Fibroblast of upper back skin (primary cell): ENCODE data around the gene SYMPK.
A peak's percentile ranks its signal among the peaks of the same experiment; 100 is the strongest.
"Not testable (repeated sequence)": the region's sequence is repeated elsewhere in the genome, so short reads cannot be mapped to it uniquely, and the experiment has no call there.

Source experiments
- DNase-seq: peaks from one replicate; pipeline ENCODE4 v3.0.0-alpha.2; 2013

The SYMPK gene

DNA sequence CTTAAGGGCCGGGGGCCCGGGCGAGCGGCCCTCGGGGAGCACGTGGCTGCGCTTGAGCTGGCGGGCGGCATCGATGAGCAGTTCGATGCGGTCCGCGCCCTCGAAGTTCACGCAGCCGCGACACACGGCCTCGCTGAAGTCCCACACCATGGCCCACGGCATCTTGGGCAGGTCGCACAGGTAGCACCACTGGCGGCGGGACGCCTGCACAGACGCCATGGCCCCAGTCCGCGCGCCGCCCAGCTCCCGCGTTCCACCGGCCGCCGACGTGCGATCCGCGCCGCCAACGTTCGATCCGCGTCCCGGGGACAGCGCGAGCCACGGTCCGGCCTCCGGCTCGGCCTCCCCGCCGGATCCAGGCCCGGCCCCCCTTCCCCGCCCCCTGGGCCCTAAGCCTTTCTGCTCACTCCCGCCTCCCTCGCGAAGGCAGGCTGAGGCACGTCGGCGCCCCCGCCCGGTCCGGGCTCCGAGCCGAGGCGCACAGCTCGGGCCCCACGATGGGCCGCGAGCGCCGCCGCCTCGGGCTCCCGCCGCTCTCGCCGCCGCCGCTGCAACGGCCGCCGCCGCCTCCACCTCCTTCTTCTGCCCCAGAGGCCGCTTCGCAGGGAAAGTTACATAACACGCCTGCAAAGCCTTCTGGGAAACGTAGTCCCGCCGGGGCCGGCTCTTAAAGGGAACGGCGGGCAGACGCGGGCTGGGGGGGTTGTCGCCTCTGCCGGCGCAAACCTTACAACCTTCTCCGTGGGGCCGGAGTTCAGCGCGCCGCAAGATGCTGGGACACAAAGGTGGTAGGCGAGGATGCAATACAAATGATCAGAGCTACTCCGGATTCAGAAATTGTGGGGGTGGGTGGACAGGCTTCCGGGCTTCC is 22.8 kb upstream of the SYMPK start, which contains the start of gene IRF2BP1:
TSS of gene IRF2BP1 (minus strand) at position 586 of the 871 bp plus-strand sequence. CDS start at position 219, 367 bp downstream.
- peak; percentile 91 for DNase-seq

DNA sequence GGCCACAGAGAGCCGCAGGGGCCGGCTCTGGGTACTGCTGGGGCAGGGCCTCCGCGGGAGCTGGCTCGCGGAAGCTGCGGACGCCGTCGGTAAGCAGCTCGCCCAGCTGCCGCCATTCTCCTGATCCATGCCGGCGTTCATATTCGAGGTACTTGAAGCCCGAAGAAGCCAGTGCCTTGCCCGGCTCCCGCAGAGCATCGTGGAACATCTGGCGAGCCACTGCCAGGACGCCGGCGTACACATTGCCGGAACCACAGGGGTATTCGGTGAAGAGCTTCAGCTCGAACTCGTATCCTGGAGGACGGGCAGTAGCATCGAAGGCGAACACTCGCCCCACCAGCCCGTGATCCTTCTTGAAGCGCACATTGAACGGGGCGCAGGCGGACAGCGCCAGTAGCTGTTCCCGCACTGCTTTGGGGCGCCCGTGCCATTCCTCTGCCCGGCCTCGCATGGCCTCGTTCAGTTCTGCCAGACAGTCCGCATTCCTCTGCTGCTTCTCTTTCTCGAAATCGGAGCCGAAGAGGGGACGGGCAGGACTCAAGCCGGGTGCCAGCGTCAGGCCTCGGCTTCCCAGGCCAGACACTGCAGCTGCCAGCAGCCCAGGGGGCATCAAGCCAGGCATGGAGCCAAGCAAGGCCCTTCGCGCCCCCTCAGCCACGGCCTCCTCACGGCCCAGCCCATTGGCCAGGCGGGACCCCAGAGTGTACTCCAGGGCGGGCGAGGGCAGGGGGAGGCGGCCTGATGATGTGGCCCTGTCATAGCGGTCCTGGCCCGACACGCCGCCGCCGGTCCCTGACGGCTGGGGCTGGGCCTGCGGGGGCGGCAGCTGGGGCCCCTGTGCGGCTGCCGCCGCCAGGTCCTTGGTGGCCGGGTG is 22.0 kb upstream of the SYMPK start:
- no peak for DNase-seq

DNA sequence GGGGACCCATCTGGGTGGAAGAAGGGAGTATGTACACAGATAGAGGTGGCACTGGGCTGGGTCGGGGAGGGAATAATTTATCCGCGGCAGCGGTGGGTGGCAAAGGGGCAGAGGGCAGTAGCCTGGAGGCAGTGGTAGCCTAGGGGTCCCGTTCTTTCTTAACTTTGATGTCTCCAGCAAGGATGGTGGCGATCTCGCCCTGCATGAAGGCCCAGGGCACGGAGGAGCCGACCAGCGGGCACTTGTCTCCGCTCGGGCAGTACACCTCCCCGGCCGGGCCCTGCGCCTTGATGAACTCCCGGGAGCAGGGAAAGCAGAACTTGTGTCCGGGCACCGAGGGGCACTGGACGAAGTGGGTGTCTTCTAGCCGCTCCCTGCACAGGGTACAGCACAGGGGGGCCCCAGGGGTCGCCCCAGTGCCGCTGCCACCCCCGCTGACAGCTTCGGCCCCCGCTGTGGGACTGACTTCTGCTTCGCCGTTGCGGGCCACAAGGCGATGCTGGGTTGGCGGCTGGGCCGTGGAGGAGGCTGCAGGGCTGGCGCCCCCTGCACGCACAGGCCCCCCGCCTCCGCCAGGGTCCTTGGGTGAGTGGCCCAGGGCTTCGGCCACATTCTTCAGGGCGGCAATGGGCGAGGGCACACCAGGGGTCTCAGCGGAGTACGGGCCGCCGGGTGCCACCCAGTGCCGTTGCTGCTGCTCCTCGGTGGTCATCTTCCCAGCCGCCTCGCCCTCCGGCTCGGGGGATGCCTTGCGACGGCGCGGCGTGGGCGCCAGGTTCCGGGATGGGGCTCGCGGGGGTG is 21.1 kb upstream of the SYMPK start:
- DNase-seq: no peak

DNA sequence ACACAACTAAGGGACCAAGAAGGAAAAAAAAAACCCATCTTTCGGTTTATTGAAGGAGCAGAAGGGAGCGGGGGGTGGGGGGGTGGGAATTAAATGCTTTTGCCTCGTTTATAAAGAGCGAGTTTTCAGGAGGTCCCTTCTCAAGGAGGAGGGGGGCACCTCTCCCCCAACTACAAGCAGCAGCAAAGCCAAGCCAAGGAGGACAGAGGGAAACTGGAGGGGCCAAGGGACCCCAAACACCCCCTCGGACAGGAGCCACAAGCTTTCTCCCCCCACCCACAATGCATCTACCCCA is 20.6 kb upstream of the SYMPK start:
- no peak for DNase-seq

DNA sequence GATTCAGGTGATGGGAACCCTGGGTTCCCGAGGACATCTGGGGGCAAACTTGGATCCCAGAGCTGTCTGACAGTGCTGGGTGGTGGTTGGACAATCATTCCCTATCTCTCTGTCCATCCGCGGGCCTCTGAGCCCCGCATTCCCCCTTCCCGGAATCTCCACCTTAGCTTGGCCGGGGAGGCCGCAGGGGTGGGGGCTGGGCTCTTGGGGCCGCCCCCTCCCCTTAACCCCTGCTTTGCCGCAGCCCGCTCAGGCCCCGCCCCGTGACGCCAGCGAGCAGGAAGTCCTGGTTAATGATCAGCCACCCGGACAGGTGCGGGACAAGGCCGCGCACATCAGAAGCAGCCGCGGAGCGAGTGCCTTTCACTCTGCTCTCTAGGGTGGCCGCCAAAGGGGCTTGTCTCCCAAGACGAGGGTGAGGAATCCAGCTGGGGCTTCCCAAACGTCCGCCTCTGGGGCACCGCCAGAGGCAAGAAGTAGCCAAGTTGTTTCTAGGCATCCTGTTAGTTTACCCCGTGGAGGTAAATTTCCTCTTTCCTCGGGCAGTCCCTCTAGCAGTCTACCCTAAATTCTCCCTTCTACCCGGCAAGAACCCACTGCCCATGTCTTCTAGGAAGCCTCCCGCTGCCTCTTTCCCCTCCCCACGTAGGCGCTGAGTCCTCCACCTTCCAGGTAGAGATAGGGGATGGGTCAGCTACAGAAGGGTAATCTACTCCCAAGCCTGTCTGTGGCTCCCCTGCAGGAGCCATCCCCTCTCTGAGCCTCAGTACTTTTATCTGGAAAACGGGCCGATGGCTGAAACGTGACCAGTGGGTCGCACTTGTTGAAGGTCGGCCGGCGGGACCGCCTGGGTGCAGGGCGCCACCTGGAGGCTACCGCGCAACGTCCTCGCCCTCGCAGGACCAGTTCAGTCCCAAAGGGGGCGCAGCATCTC is 20.0 kb upstream of the SYMPK start:
- DNase-seq: peak; percentile 79

DNA sequence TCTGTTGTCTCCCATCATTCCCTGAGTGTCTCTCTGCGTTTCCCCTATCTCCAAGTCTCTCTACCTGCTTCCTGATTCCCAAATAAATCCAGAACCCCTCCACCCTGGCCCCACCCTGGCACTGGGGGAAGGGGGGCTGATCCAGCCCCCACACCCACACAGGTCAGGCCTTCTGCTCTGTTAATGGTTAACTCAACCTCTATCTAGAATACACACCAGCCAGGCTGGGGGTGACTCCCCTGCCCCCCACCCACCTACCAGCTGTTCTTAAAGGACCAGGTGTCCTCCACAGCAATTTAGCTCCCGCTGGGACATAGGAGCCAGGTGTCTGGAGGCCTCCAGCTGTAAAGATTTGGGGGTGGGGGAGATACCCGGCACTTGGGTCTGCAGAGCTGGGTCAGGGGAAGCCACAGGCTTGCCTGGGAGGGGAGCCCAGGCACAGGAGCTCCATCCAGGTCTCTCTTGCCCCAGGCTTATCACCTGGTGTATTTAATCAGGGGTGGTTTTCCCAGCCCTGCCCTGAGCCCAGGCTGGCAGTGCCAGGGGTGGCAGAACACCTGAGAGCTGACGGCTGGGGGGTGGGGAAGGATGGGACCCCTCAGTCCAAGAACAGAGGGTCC is 19.1 kb upstream of the SYMPK start:
- DNase-seq: no peak

DNA sequence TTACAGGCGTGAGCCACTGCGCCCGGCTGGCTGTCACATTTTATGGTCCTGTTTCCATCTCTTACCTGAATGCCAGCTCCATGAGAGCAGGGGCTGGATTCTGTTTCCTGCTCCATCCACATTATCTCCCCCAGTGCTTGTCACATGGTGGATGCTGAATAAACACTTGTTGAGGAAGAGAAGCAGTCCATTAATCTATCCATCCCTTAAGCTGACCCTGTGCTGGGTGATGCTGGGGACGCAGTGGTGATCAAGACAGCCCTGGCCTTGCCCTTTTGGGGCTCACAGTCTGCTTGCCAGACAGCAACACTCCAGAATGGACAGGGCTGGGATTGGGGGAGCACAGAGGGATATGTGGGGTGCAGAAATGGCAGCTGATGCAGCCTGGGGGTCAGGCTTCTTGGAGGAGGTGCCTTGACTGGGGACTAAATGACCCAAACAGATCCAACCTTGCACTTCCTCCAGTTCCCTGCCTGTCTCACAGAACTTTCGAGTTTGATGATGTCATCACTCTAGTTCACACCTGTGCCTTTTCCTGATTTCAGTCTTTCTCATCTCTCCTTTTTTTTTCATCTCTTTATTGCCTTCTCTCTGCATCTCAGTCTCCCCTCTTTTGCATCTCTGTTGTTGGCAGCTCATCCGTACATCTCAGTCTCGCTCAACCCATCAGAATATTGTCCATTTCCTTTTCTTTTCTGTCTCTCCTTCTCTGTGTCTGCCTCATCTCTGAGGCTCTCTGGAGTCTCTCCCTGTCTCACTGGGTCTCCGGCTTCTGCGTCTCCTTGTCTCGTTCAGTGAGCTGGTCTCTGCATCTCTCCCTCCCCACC is 18.3 kb upstream of the SYMPK start:
- DNase-seq: no peak

DNA sequence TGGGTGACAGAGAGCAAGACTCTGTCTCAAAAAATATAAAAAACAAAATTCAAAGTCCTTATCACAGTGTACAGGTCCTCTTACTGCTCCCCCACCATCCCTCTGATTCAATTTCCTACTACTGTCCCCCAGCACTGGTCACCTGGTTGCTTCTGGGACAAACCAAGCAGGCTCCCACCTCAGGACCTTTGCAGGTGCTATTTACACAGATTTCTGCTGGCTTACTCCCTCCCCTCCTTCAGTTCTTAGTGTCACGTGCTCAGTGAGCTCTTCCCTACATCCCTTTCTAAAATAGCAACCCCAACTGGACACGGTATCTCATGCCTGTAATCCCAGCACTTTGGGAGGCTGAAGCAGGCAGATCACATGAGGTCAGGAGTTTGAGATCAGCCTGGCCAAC is 17.0 kb upstream of the SYMPK start:
- DNase-seq: no peak

DNA sequence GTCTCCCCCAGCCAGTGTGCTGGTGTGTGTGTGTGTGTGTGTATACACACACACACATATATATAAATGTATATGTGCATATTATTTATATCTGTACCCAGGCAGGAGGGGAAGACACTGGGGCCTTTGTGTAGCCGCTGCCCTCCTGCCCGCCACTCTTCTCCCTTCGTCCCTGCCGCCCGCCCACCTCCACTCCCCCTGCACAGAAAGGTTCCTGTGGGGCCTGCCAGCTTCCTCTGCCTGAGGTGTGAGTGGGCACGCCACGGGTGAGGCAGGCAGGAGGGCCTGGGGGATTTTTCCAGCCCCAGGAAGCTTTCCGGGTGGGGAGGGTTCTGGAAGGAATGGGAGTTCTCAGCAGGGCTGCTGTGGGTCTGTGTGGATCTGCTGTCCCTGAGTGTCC is 16.1 kb upstream of the SYMPK start:
- DNase-seq: no peak

DNA sequence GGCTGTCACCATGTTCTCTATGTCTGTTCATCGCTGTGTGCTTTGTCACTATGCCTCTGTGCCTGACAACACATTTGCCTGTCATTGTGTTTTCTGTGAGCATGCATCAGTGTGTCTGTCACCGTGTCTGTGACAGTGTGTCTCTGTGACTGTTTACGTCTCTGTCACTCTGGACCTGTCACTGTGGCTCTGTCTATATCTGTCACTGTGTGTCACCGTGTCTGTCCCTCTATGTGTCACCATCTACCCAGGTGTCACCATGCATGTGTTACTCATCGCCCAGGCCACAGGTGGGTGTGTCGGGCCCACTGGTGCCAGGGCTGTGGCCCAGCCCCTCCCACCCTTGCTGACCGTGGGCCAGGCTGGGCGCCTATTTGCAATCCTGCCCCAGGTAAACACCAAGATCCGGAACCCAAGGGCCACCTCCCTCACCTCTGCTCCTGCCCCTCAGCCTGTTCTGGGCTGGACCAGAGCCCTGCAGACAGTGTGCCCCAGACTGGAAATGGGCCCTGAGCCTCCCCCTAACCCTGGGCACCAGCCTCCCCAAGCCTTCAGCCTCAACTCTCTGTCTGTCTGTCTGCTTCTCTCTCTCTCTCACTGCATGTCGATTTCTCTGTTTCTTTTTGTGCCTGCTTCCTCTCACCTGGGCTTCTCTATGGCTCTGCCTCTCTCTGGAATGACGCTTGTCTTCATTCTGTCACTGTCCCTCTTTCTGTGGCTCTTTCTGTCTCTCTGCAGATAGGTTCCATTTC is 15.3 kb upstream of the SYMPK start:
- no peak for DNase-seq

DNA sequence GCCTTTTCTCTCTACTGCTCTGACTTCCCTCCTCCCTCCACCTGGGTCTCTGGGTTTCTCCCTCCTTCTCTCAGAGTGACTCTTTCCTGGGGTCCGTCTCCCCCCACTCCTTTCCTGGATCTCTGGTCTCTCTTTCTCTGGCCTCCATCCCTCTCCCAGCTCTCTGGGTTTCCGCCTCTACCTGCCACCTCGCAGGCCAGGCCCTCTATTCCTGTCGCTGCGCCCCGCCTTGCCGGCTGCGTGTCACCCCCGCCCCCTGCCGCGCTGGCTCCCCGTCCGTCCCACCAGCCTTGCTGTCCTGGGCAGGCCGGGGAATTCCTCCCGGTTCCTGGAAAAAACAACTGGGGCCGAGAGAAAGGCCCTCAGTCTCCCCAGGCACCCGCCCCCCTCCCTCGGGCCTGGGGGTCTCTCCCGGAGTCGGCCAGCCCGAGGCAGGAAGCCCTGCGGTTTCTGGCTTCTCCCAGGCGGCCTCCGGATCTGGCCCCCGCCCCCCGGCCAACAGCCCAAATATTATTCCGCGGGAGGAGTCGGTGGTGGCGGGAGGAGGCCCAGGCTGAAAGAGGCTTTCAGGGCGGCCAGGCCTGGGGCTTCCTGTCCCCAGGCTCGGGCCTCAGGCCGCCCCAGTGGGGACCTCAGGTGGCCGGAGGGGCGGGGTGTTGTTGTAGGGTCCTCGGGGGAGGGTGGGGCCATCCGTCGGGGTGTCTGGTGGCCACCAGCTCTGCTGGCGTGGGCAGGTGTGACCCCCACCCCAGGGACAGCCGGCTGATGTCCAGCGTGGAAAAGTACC is 13.7 kb upstream of the SYMPK start:
- peak; percentile 71 for DNase-seq

DNA sequence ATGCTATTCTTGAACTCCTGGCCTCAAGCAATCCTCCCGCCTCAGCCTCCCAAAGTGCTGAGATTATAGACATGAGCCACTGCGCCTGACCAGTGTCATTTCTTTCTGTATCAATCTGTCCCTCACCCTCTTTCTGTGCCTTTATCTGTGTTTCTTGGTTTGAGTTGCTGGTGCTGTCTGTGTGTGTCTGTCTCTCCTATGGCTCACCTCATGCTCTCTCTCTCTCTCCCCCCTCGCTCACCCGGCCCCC is 13.1 kb upstream of the SYMPK start:
- no peak for DNase-seq

DNA sequence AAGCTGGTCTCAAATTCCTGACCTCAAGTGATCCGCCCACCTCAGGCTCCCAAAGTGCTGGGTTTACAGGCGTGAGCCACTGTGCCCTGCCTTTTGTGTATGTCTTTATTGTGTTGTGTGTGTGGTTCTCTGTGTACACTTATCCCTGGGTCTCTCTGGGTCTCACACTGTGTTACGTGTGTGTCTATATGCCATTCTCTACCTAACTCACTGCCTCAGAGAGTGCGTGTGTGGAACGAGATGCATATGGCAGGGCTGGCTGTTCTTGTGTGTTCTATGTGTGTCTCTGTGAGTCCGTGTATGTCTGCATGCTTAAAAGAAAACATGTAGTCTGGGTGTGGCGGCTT is 11.6 kb upstream of the SYMPK start:
- DNase-seq: no peak

DNA sequence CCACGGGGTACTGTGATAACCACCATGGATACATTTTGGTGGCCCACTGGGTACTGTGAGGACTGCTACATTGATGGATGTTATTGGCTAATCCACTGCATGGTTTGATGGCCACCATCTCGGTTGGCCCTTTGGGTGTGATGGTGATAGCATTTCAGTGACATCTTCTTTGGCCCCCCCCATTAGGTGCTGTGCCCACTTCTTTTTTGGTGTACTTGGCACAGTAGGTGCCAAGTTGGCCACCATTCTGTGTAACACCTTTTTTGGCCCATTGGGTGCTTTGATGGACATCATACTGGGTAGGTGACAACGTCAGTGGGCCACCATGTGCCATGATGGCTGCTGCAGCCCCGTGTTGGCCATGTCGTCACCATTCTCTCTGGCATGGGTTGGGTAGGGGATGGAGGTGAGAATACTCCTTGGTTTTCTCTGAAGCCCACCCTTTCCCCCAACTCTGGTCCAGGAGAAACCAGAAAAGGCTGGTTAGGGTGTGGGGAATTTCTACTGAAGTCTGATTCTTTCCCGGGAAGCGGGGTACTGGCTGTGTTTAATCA is 10.3 kb upstream of the SYMPK start:
- no peak for DNase-seq

DNA sequence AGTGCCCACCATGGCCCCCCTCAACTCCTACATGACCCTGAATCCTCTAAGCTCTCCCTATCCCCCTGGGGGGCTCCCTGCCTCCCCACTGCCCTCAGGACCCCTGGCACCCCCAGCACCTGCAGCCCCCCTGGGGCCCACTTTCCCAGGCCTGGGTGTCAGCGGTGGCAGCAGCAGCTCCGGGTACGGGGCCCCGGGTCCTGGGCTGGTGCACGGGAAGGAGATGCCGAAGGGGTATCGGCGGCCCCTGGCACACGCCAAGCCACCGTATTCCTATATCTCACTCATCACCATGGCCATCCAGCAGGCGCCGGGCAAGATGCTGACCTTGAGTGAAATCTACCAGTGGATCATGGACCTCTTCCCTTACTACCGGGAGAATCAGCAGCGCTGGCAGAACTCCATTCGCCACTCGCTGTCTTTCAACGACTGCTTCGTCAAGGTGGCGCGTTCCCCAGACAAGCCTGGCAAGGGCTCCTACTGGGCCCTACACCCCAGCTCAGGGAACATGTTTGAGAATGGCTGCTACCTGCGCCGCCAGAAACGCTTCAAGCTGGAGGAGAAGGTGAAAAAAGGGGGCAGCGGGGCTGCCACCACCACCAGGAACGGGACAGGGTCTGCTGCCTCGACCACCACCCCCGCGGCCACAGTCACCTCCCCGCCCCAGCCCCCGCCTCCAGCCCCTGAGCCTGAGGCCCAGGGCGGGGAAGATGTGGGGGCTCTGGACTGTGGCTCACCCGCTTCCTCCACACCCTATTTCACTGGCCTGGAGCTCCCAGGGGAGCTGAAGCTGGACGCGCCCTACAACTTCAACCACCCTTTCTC is 9.4 kb upstream of the SYMPK start:
- no peak for DNase-seq

DNA sequence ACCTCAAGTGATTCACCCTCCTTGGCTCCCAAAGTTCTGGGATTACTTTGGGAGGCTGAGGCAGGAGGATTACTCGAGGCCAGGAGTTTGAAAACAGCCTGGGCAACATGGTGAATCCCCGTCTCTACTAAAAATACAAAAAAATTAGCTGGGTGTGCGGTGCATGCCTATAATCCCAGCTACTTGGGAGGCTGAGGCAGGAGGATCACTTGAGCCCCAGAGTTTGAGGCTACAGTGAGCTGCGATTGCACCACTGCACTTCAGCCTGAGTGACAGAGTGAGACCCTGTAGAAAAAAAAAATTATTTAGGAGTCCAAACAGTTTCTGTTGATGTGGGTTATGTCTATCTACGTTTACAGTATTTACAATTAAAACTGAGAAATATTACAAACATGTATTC is 7.9 kb upstream of the SYMPK start:
- no peak for DNase-seq

DNA sequence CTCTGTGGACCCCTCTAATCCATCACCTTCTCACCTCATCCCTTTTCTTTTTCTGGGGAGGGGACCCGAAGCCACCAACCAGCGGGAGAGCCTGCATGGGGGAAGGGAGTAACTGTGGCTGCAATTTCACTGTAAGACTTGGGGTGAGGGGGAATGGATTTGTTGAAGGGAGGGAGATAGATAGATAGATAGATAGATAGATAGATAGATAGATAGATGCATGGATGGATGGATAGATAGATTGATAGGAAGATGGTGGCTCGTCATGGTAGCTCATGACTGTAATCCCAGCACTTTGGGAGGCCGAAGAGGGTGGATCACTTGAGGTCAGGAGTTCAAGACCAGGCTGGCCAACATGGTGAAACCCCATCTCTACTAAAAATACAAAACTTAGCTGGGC is 4.3 kb upstream of the SYMPK start:
- not testable (repeated sequence) for DNase-seq
